ENCODE results near the gene CELF2. TPM values are rescaled to one million over a fixed set of nuclear protein-coding genes. Genes with fewer than 3 reads are reported as not detected.

Gene CELF2
- total and polyA plus RNA-seq, 10 donors = 13.5 to 180 (median 105) TPM

- 87 to 93% (median 90%) methylated on average over 4 of the region's 4 CpGs for WGBS, 5 donors
Measured at GRCh38 chr10:11066520-11066919, 48.8 kb downstream of the CELF2 start.

GRCh38 chr10:11068861-11069633 lies 51.4 kb downstream of the CELF2 start:
- H3K4me3 ChIP-seq = no peak overlapping the region
- H3K4me1 ChIP-seq = no peaks in the 10 kb centered on the region
- no peak overlapping the region for H3K27ac ChIP-seq
- H3K9me3 ChIP-seq = no peaks in the 10 kb centered on the region
- H3K36me3 ChIP-seq = no peaks in the 10 kb centered on the region
- no peaks in the 10 kb centered on the region for H3K27me3 ChIP-seq (replicated peaks in 1 of 7)
- intact Hi-C loops (cut with DNase I; ENCODE audit: low total_unique reads) = no loop called here
- 84 to 90% (median 85%) methylated on average over 4 of the region's 4 CpGs for WGBS, 5 donors
- TF ChIP-seq POLR2AphosphoS5 (IDR thresholded peaks at IDR 0.05) (no peak), POLR2A (IDR thresholded peaks at IDR 0.05) (no peak), CTCF (IDR thresholded peaks at IDR 0.05 in 8 of 11, conservative IDR thresholded peaks at IDR 0.05 in 3 of 11) (no peak)
- DNase-seq = no peak

More at GRCh38 chr10:11066520-11066919, 48.8 kb downstream of the CELF2 start:
- H3K27me3 ChIP-seq (replicated peaks in 1 of 7) = no peaks in the 10 kb centered on the region
- H3K36me3 ChIP-seq = no peaks in the 10 kb centered on the region
- TF ChIP-seq POLR2A (IDR thresholded peaks at IDR 0.05) (no peak), CTCF (IDR thresholded peaks at IDR 0.05 in 8 of 11, conservative IDR thresholded peaks at IDR 0.05 in 3 of 11) (no peak), POLR2AphosphoS5 (IDR thresholded peaks at IDR 0.05) (no peak)
- DNase-seq = no peak
- no peak overlapping the region for H3K27ac ChIP-seq
- no peak overlapping the region for H3K4me3 ChIP-seq
- H3K9me3 ChIP-seq = peaks cover 0 to 6% (median 0%) of the 10 kb centered on the region in 8 donors
- intact Hi-C loops (cut with DNase I; ENCODE audit: low total_unique reads) = no loop called here
- H3K4me1 ChIP-seq = no peaks in the 10 kb centered on the region

- Histone ChIP-seq H3K36me3 (no peaks in the 10 kb centered on the region), H3K9me3 (no peaks in the 10 kb centered on the region), H3K27ac (no peak overlapping the region), H3K4me3 (no peak overlapping the region), H3K27me3 (replicated peaks in 1 of 7) (peaks cover 0 to 7% (median 0%) of the 10 kb centered on the region in 7 donors), H3K4me1 (no peaks in the 10 kb centered on the region)
- 62 to 92% (median 77%) methylated on average over 4 of the region's 4 CpGs for WGBS, 5 donors
- no peak for DNase-seq
- TF ChIP-seq POLR2A (IDR thresholded peaks at IDR 0.05) = no peak
- TF ChIP-seq CTCF (IDR thresholded peaks at IDR 0.05 in 8 of 11, conservative IDR thresholded peaks at IDR 0.05 in 3 of 11) = no peak
- intact Hi-C loops (cut with DNase I; ENCODE audit: low total_unique reads) = no loop called here
Measured at GRCh38 chr10:11073410-11073809, 55.7 kb downstream of the CELF2 start.

GRCh38 chr10:11074536-11075267 lies 57.0 kb downstream of the CELF2 start:
- 82 to 89% (median 87%) methylated on average over 4 of the region's 4 CpGs for WGBS, 5 donors
- Histone ChIP-seq H3K36me3 (no peaks in the 10 kb centered on the region), H3K27ac (no peak overlapping the region), H3K4me1 (no peaks in the 10 kb centered on the region), H3K4me3 (no peak overlapping the region), H3K27me3 (replicated peaks in 1 of 7) (peaks cover 0 to 7% (median 0%) of the 10 kb centered on the region in 7 donors), H3K9me3 (no peaks in the 10 kb centered on the region)
- TF ChIP-seq CTCF (IDR thresholded peaks at IDR 0.05 in 8 of 11, conservative IDR thresholded peaks at IDR 0.05 in 3 of 11) (no peak), POLR2AphosphoS5 (IDR thresholded peaks at IDR 0.05) (no peak), POLR2A (IDR thresholded peaks at IDR 0.05) (no peak)
- intact Hi-C loops (cut with DNase I; ENCODE audit: low total_unique reads) = no loop called here
- no peak for DNase-seq

Data from spleen (tissue), 11 donors.